DOHH2 (cell line): ENCODE measurements around the gene PIGX.

Experiments
- H3F3A ChIP-seq: fragments of 200-600 bp; sonication (generic), shearing (Covaris generic); 2 replicates; pipeline ENCODE4 v1.6.0; 2016; ENCODE audit warnings: antibody characterized with exemption, mild to moderate bottlenecking; ENCODE audit not compliant: control insufficient read depth, insufficient read depth
- H3K27ac ChIP-seq: fragments of 200-600 bp; sonication (generic); 2 replicates; pipeline ENCODE4 v1.5.1; 2014; ENCODE audit warnings: low read depth, mild to moderate bottlenecking, low read length, moderate library complexity
- H3K27me3 ChIP-seq: fragments of 200-600 bp; sonication (generic); 2 replicates; pipeline ENCODE4 v1.6.1; 2014; ENCODE audit warnings: mild to moderate bottlenecking, low read length, mixed read lengths; ENCODE audit not compliant: control insufficient read depth
- H3K36me3 ChIP-seq: fragments of 200-600 bp; sonication (generic); 2 replicates; pipeline ENCODE4 v1.6.1; 2014; ENCODE audit warnings: mild to moderate bottlenecking, low read length, moderate library complexity, mixed read lengths; ENCODE audit not compliant: control insufficient read depth
- H3K4me1 ChIP-seq: fragments of 200-600 bp; sonication (generic); 2 replicates; pipeline ENCODE4 v1.6.1; 2014; ENCODE audit warnings: mild to moderate bottlenecking, low read length, mixed read lengths; ENCODE audit not compliant: control insufficient read depth
- H3K4me2 ChIP-seq: fragments of 200-600 bp; sonication (generic); 2 replicates; pipeline ENCODE4 v1.6.0; 2014; ENCODE audit warnings: mild to moderate bottlenecking, low read length, moderate library complexity
- H3K4me3 ChIP-seq: fragments of 200-600 bp; sonication (generic); 2 replicates; pipeline ENCODE4 v1.5.1; 2014; ENCODE audit warnings: mild to moderate bottlenecking, low read length, mixed read lengths
- H3K79me2 ChIP-seq: fragments of 200-600 bp; sonication (generic); 2 replicates; pipeline ENCODE4 v1.6.1; 2014; ENCODE audit warnings: mild to moderate bottlenecking, low read length, mixed read lengths; ENCODE audit not compliant: control insufficient read depth
- H3K9me2 ChIP-seq: fragments of 200-600 bp; sonication (generic); replicated peaks from 2 replicates; pipeline ENCODE4 v1.6.1; 2014; ENCODE audit warnings: mild to moderate bottlenecking, low read length, mixed read lengths; ENCODE audit not compliant: control insufficient read depth
- H3K9me3 ChIP-seq: fragments of 200-600 bp; sonication (generic); 2 replicates; pipeline ENCODE4 v1.6.1; 2014; ENCODE audit warnings: antibody characterized with exemption, low read length, mixed read lengths; ENCODE audit not compliant: control insufficient read depth, insufficient read depth
- H4K20me1 ChIP-seq: fragments of 200-600 bp; sonication (generic); 2 replicates; pipeline ENCODE4 v1.6.0; 2014; ENCODE audit warnings: low read depth, mild to moderate bottlenecking, antibody characterized with exemption, low read length, moderate library complexity; ENCODE audit not compliant: control insufficient read depth, insufficient read depth
- EZH2phosphoT487 ChIP-seq: fragments of 200-600 bp; sonication (generic); IDR thresholded peaks from 2 replicates; pipeline ENCODE4 v1.6.1; 2017; ENCODE audit warnings: borderline replicate concordance, mild to moderate bottlenecking, antibody characterized with exemption, low read length, moderate library complexity, mixed read lengths
- TF ChIP-seq, protein P1 (sequence below): fragments of 200-600 bp; sonication (generic); IDR thresholded peaks from one replicate; pipeline ENCODE4 v1.5.1; 2014; ENCODE audit warnings: antibody characterized with exemption, mild to moderate bottlenecking, low read depth, low read length; ENCODE audit not compliant: poor library complexity, severe bottlenecking

PIGX gene

GRCh38 chr3:196677353-196677752 lies 34.8 kb upstream of the PIGX start:
- Histone ChIP-seq H3F3A (no peaks in the 10 kb centered on the region), H4K20me1 (no peaks in the 10 kb centered on the region), H3K9me3 (no peaks in the 10 kb centered on the region), H3K9me2 (no peaks in the 10 kb centered on the region), H3K4me2 (no peak overlapping the region), H3K79me2 (no peaks in the 10 kb centered on the region), H3K4me1 (no peaks in the 10 kb centered on the region), H3K36me3 (no peaks in the 10 kb centered on the region), H3K27me3 (peaks cover 19% of the 10 kb centered on the region), H3K4me3 (no peak overlapping the region), H3K27ac (no peak overlapping the region)
- TF ChIP-seq, protein P1, sequence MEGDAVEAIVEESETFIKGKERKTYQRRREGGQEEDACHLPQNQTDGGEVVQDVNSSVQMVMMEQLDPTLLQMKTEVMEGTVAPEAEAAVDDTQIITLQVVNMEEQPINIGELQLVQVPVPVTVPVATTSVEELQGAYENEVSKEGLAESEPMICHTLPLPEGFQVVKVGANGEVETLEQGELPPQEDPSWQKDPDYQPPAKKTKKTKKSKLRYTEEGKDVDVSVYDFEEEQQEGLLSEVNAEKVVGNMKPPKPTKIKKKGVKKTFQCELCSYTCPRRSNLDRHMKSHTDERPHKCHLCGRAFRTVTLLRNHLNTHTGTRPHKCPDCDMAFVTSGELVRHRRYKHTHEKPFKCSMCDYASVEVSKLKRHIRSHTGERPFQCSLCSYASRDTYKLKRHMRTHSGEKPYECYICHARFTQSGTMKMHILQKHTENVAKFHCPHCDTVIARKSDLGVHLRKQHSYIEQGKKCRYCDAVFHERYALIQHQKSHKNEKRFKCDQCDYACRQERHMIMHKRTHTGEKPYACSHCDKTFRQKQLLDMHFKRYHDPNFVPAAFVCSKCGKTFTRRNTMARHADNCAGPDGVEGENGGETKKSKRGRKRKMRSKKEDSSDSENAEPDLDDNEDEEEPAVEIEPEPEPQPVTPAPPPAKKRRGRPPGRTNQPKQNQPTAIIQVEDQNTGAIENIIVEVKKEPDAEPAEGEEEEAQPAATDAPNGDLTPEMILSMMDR = no peak
- TF ChIP-seq EZH2phosphoT487 = no peak

DNA sequence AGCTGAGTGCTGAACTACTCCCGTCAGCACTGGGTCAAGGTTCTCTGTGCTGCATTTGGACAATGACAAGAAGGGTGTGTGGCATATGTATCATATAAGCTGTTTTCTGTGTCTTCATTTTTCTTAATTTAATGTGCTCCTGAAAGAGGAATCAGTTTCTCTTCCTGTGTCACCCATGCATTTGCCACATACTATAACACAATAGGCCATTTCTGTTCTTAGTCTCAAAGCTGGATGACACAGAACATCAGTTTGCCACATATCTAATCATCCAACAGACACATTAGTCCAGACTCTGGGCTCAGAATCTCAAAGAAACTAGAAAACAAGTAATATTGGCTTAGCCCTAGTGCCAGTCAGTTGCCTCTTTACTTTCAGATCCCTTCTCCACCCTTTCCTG lies 34.2 kb upstream of the PIGX start:
- peaks cover 19% of the 10 kb centered on the region for H3K27me3 ChIP-seq
- H3F3A ChIP-seq = no peaks in the 10 kb centered on the region
- H3K9me3 ChIP-seq = no peaks in the 10 kb centered on the region
- no peaks in the 10 kb centered on the region for H3K4me1 ChIP-seq
- H3K9me2 ChIP-seq = no peaks in the 10 kb centered on the region
- TF ChIP-seq, protein P1 = no peak
- TF ChIP-seq EZH2phosphoT487 = no peak
- H3K79me2 ChIP-seq = no peaks in the 10 kb centered on the region
- H3K4me3 ChIP-seq = no peak overlapping the region
- no peaks in the 10 kb centered on the region for H4K20me1 ChIP-seq
- no peak overlapping the region for H3K4me2 ChIP-seq
- no peaks in the 10 kb centered on the region for H3K36me3 ChIP-seq
- H3K27ac ChIP-seq = no peak overlapping the region

DNA sequence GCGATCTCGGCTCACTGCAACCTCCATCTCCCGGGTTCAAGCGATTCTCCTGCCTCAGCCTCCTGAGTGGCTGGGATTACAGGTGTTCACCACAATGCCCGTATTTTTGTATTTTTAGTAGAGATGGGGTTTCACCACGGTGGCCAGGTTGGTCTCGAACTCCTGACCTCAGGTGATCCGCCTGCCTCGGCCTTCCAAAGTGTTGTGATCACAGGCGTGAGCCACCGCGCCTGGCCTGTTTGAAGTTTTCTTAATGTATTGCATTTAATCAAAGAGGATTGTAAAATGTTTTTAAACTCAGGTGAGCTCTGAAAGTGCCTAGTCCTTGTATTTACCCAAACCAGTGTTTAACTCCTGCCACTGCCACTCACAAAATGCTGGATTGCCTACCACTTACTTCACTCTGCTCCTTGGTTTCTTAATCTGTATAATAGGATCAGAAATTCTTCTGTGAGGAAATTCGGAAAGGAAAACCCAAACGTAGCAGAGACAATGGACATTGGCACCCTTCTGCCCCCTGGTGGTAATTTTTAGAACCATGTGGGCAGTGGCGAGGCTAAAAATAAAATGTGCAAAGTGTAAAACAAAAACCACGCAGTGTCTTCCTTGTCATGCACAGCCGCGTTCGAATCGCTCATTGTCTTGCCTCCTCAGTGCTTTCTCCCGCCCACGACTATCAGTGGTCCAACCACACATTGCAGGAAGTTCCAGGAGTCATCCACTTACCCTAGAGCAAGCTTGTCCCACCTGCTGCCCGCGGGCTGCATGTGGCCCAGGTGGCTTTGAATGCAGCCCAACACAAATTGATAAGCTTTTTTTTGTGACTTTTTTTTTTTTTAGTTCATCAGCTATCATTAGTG lies 27.4 kb upstream of the PIGX start:
- Histone ChIP-seq H3K27me3 (peaks cover 3% of the 10 kb centered on the region; the same call in 1 of the 2 replicates), H3K27ac (0 out of 2 replicates have a peak overlapping the region, but pooled peaks have one; percentile 8), H3K4me1 (peaks cover 21% of the 10 kb centered on the region), H4K20me1 (no peaks in the 10 kb centered on the region), H3K4me2 (peak overlapping the region; percentile 42), H3K9me2 (no peaks in the 10 kb centered on the region), H3K9me3 (no peaks in the 10 kb centered on the region), H3F3A (no peaks in the 10 kb centered on the region), H3K36me3 (no peaks in the 10 kb centered on the region), H3K4me3 (peak overlapping the region; percentile 23), H3K79me2 (no peaks in the 10 kb centered on the region)
- TF ChIP-seq, protein P1 = peak; percentile 83
- no peak for TF ChIP-seq EZH2phosphoT487
